ENCODE results near the gene MEIOSIN. TPM values are rescaled to one million over a fixed set of nuclear protein-coding genes. Genes with fewer than 3 reads are reported as not detected.

MEIOSIN gene
- total and polyA plus RNA-seq, 2 of the 13 experiments (the other 11 are each of a cell fraction or from before 2014, with no cell fraction given) = not detected

GRCh38 chr19:45798995-45799517 is 65.8 kb downstream of the MEIOSIN start (continued):
- TF ChIP-seq HCFC1 (IDR thresholded peaks at IDR 0.05; ENCODE audit: low read depth, low read length) (no peak), MED13 (CRISPR knock-in tag; IDR thresholded peaks at IDR 0.05) (no peak), NR3C1 (CRISPR knock-in tag; IDR thresholded peaks at IDR 0.05) (no peak), IRF1 (CRISPR knock-in tag; IDR thresholded peaks at IDR 0.05; ENCODE audit: low read depth) (no peak), ZBTB7B (CRISPR knock-in tag; IDR thresholded peaks at IDR 0.05) (peak; percentile 71; the same call in 1 of the 2 replicates), IRF2 (CRISPR knock-in tag; IDR thresholded peaks at IDR 0.05) (0 out of 2 replicates have a peak, but pooled peaks have one; percentile 20), ZNF660 (CRISPR knock-in tag; IDR thresholded peaks at IDR 0.05; ENCODE audit: borderline replicate concordance, low read depth) (no peak), HIVEP1 (CRISPR knock-in tag; IDR thresholded peaks at IDR 0.05) (no peak), ZNF598 (CRISPR knock-in tag; IDR thresholded peaks at IDR 0.05; ENCODE audit: borderline replicate concordance) (0 out of 2 replicates have a peak, but pooled peaks have one; percentile 52), ZNF687 (CRISPR knock-in tag; IDR thresholded peaks at IDR 0.05) (peak; percentile 43), POLR2AphosphoS5 (IDR thresholded peaks at IDR 0.05; ENCODE audit: low read depth, low read length) (no peak), ZNF121 (CRISPR knock-in tag; IDR thresholded peaks at IDR 0.05) (peak; percentile 42; the same call in 1 of the 2 replicates), SALL1 (CRISPR knock-in tag; IDR thresholded peaks at IDR 0.05) (peak; percentile 28; the same call in 1 of the 2 replicates), ATAD3A (CRISPR knock-in tag; IDR thresholded peaks at IDR 0.05) (no peak), ZNF724P (CRISPR knock-in tag; IDR thresholded peaks at IDR 0.05; ENCODE audit: borderline replicate concordance) (no peak), MED8 (CRISPR knock-in tag; IDR thresholded peaks at IDR 0.05; ENCODE audit: insufficient replicate concordance) (no peak), NR2F2 (IDR thresholded peaks at IDR 0.05; ENCODE audit: borderline replicate concordance, low read depth) (no peak), MED1 (CRISPR knock-in tag; IDR thresholded peaks at IDR 0.05) (0 out of 2 replicates have a peak, but pooled peaks have one; percentile 18), ZNF224 (CRISPR knock-in tag; IDR thresholded peaks at IDR 0.05) (no peak), ZNF274 (CRISPR knock-in tag; IDR thresholded peaks at IDR 0.05) (0 out of 2 replicates have a peak, but pooled peaks have one; percentile 40), MIER3 (CRISPR knock-in tag; IDR thresholded peaks at IDR 0.05; ENCODE audit: borderline replicate concordance) (no peak), PATZ1 (CRISPR knock-in tag; IDR thresholded peaks at IDR 0.05) (peak; percentile 44), CTCF (CRISPR knock-in tag; IDR thresholded peaks at IDR 0.05) (peak; percentile 85)

All from HepG2 (cell line).